Measurements from ENCODE around the gene MIER1.
A peak's percentile ranks its signal among the peaks of the same experiment; 100 is the strongest.

MIER1 gene

DNA sequence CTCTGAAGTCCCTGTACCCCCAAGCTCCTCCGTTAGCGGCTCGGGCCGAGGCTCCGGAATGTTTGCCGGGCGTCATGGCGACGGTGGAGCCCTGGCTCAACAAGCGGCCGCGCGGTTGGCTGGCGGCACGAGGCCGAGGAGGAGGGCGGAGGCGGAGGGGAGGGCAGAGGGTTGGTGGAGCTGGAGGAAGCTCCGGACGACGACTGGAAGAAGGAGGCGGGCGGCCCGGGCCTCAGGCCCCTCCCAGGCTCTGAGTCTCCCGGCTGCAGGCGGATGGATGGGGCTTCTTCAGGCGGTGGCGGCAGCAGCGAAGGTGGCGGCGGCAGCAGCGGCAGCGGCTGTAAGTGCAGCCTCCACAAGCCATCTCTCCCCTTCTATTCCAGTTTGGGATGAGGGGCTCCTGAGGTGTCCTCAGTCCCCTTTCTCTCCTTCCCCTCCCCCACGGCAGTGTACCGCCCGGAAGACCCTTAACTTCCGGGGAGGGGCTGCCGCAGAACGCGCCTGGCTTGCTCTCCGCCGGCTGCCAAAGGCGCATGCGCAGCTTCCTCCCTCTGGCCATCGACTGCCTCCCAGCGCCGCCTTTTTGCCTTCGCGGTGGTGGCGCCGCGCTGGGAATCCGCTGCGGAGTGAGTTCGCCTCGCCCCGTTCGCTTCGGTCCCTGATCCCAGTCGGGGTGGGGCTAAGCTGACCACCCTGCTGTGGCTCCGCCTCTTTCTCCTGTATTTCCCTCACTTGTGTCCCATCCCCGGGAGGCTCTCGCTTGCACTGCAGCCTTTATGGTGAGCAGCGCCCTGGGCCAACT, at the start of gene MIER1, which contains the start of gene DNAI4 (continued):
- TF ChIP-seq TRIM28 (IDR thresholded peaks at IDR 0.05; ENCODE audit: borderline replicate concordance, low read length) (0 out of 2 replicates have a peak, but pooled peaks have one; percentile 85), ZFP37 (tag by site-specific recombination; IDR thresholded peaks at IDR 0.05) (peak; percentile 61; the same call in 1 of the 2 replicates), ZNF341 (tag by site-specific recombination; IDR thresholded peaks at IDR 0.05; ENCODE audit: low read depth) (peak; percentile 66; the same call in 1 of the 2 replicates), ZNF426 (tag by site-specific recombination; IDR thresholded peaks at IDR 0.05) (no peak), PRDM1 (tag by site-specific recombination; IDR thresholded peaks at IDR 0.05) (peak; percentile 52; the same call in 1 of the 2 replicates), ZNF596 (tag by site-specific recombination; IDR thresholded peaks at IDR 0.05) (no peak), BCL11B (tag by site-specific recombination; IDR thresholded peaks at IDR 0.05; ENCODE audit: low read depth) (peak; percentile 18; the same call in 1 of the 2 replicates), ZNF560 (tag by site-specific recombination; IDR thresholded peaks at IDR 0.05; ENCODE audit: borderline replicate concordance) (no peak), SP3 (tag by site-specific recombination; IDR thresholded peaks at IDR 0.05) (peak; percentile 94), ZNF623 (tag by site-specific recombination; IDR thresholded peaks at IDR 0.05) (0 out of 2 replicates have a peak, but pooled peaks have one; percentile 8), GLIS1 (tag by site-specific recombination; IDR thresholded peaks at IDR 0.05) (peak; percentile 78), ZNF629 (tag by site-specific recombination; IDR thresholded peaks at IDR 0.05) (peak; percentile 65), ZIC2 (tag by site-specific recombination; IDR thresholded peaks at IDR 0.05) (peak; percentile 75), ZNF529 (tag by site-specific recombination; IDR thresholded peaks at IDR 0.05; ENCODE audit: insufficient replicate concordance) (no peak), ZBTB1 (tag by site-specific recombination; IDR thresholded peaks at IDR 0.05) (no peak), ZNF48 (tag by site-specific recombination; IDR thresholded peaks at IDR 0.05) (no peak), ZNF76 (tag by site-specific recombination; IDR thresholded peaks at IDR 0.05; ENCODE audit: borderline replicate concordance, low read depth) (peak; percentile 68; the same call in 1 of the 2 replicates), GLIS2 (tag by site-specific recombination; IDR thresholded peaks at IDR 0.05) (peak; percentile 97), HOXD13 (CRISPR knock-in tag; IDR thresholded peaks at IDR 0.05; ENCODE audit: borderline replicate concordance) (no peak), ZNF221 (tag by site-specific recombination; IDR thresholded peaks at IDR 0.05; ENCODE audit: borderline replicate concordance) (no peak), ZNF324 (tag by site-specific recombination; IDR thresholded peaks at IDR 0.05) (peak; percentile 88), ZNF626 (tag by site-specific recombination; IDR thresholded peaks at IDR 0.05) (no peak), ZSCAN23 (tag by site-specific recombination; IDR thresholded peaks at IDR 0.05) (peak; percentile 82), KLF7 (tag by site-specific recombination; IDR thresholded peaks at IDR 0.05; ENCODE audit: borderline replicate concordance) (peak; percentile 29; the same call in 1 of the 2 replicates), ZNF394 (tag by site-specific recombination; IDR thresholded peaks at IDR 0.05; ENCODE audit: borderline replicate concordance) (peak; percentile 37; the same call in 1 of the 2 replicates), ZNF132 (tag by site-specific recombination; IDR thresholded peaks at IDR 0.05; ENCODE audit: borderline replicate concordance) (no peak), ZNF658 (tag by site-specific recombination; IDR thresholded peaks at IDR 0.05) (no peak)
- TF ChIP-seq, protein P1, sequence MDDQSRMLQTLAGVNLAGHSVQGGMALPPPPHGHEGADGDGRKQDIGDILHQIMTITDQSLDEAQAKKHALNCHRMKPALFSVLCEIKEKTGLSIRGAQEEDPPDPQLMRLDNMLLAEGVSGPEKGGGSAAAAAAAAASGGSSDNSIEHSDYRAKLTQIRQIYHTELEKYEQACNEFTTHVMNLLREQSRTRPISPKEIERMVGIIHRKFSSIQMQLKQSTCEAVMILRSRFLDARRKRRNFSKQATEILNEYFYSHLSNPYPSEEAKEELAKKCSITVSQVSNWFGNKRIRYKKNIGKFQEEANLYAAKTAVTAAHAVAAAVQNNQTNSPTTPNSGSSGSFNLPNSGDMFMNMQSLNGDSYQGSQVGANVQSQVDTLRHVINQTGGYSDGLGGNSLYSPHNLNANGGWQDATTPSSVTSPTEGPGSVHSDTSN (CRISPR knock-in tag; IDR thresholded peaks at IDR 0.05), result no peak
- TF ChIP-seq, protein P2, sequence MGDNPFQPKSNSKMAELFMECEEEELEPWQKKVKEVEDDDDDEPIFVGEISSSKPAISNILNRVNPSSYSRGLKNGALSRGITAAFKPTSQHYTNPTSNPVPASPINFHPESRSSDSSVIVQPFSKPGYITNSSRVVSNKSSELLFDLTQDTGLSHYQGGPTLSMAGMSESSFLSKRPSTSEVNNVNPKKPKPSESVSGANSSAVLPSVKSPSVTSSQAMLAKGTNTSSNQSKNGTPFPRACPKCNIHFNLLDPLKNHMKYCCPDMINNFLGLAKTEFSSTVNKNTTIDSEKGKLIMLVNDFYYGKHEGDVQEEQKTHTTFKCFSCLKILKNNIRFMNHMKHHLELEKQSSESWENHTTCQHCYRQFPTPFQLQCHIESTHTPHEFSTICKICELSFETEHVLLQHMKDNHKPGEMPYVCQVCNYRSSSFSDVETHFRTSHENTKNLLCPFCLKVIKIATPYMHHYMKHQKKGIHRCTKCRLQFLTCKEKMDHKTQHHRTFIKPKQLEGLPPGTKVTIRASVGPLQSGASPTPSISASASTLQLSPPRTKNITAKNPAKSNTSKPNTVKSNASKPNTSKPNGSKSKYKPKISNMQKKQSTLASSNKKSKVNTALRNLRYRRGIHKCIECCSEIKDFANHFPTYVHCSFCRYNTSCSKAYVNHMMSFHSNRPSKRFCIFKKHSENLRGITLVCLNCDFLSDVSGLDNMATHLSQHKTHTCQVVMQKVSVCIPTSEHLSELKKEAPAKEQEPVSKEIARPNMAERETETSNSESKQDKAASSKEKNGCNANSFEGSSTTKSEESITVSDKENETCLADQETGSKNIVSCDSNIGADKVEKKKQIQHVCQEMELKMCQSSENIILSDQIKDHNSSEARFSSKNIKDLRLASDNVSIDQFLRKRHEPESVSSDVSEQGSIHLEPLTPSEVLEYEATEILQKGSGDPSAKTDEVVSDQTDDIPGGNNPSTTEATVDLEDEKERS (tag by site-specific recombination; IDR thresholded peaks at IDR 0.05), result no peak
- TF ChIP-seq, protein P3, sequence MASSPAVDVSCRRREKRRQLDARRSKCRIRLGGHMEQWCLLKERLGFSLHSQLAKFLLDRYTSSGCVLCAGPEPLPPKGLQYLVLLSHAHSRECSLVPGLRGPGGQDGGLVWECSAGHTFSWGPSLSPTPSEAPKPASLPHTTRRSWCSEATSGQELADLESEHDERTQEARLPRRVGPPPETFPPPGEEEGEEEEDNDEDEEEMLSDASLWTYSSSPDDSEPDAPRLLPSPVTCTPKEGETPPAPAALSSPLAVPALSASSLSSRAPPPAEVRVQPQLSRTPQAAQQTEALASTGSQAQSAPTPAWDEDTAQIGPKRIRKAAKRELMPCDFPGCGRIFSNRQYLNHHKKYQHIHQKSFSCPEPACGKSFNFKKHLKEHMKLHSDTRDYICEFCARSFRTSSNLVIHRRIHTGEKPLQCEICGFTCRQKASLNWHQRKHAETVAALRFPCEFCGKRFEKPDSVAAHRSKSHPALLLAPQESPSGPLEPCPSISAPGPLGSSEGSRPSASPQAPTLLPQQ (tag by site-specific recombination; IDR thresholded peaks at IDR 0.05), result peak; percentile 64; the same call in 1 of the 2 replicates
- TF ChIP-seq, protein P4, sequence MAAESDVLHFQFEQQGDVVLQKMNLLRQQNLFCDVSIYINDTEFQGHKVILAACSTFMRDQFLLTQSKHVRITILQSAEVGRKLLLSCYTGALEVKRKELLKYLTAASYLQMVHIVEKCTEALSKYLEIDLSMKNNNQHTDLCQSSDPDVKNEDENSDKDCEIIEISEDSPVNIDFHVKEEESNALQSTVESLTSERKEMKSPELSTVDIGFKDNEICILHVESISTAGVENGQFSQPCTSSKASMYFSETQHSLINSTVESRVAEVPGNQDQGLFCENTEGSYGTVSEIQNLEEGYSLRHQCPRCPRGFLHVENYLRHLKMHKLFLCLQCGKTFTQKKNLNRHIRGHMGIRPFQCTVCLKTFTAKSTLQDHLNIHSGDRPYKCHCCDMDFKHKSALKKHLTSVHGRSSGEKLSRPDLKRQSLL (tag by site-specific recombination; IDR thresholded peaks at IDR 0.05), result peak; percentile 63; the same call in 1 of the 2 replicates
- TF ChIP-seq, protein P5, sequence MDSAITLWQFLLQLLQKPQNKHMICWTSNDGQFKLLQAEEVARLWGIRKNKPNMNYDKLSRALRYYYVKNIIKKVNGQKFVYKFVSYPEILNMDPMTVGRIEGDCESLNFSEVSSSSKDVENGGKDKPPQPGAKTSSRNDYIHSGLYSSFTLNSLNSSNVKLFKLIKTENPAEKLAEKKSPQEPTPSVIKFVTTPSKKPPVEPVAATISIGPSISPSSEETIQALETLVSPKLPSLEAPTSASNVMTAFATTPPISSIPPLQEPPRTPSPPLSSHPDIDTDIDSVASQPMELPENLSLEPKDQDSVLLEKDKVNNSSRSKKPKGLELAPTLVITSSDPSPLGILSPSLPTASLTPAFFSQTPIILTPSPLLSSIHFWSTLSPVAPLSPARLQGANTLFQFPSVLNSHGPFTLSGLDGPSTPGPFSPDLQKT (IDR thresholded peaks at IDR 0.05; ENCODE audit: borderline replicate concordance, low read depth, low read length), result peak; percentile 61; the same call in 1 of the 2 replicates

Measured in HEK293 (cell line).